Small intestine (tissue), 7 donors: ENCODE data around the gene LAMC3. TPM values are rescaled to one million over a fixed set of nuclear protein-coding genes. Genes with fewer than 3 reads are reported as not detected.
"Not testable (repeated sequence)": the region's sequence is repeated elsewhere in the genome, so short reads cannot be mapped to it uniquely, and the experiment has no call there.

Source experiments
- DNase-seq, 2 donors: peaks; one replicate each; pipeline versions ENCODE4 v3.0.0 to v3.0.0-alpha.2; 2013
- FAIRE-seq: peaks from 2 replicates; lab custom pipeline; 2012; peaks lifted over from hg19 to GRCh38; lab: Jason Lieb, UNC
- H3K27ac ChIP-seq, 3 donors: one replicate each; pipeline ENCODE4 v1.5.1; 2013; ENCODE audit warnings: low read length in 2 of 3, mild to moderate bottlenecking in 2 of 3, control low read depth in 1 of 3, inconsistent platforms in 1 of 3, low read depth in 1 of 3, moderate library complexity in 1 of 3
- H3K27me3 ChIP-seq, 3 donors: one replicate each; pipeline ENCODE4 v1.6.1; 2013; ENCODE audit warnings: low read length in 3 of 3, inconsistent platforms in 1 of 3; ENCODE audit not compliant: control insufficient read depth in 3 of 3, insufficient read depth in 3 of 3
- H3K36me3 ChIP-seq, 3 donors: one replicate each; pipeline ENCODE4 v1.6.1; 2013; ENCODE audit warnings: low read length in 3 of 3, inconsistent platforms in 1 of 3, low read depth in 1 of 3, mild to moderate bottlenecking in 1 of 3, moderate library complexity in 1 of 3; ENCODE audit not compliant: control insufficient read depth in 3 of 3, insufficient read depth in 2 of 3
- H3K4me1 ChIP-seq, 3 donors: one replicate each; pipeline ENCODE4 v1.6.1; 2013; ENCODE audit warnings: low read length in 2 of 3, inconsistent platforms in 1 of 3, low read depth in 1 of 3, mild to moderate bottlenecking in 1 of 3, moderate library complexity in 1 of 3; ENCODE audit not compliant: control insufficient read depth in 3 of 3, insufficient read depth in 2 of 3
- H3K4me3 ChIP-seq, 3 donors: one replicate each; pipeline ENCODE4 v1.5.1; 2013; ENCODE audit warnings: low read length in 3 of 3, control low read depth in 1 of 3, inconsistent platforms in 1 of 3, low read depth in 1 of 3, mild to moderate bottlenecking in 1 of 3, moderate library complexity in 1 of 3
- H3K9me3 ChIP-seq, 2 donors: one replicate each; pipeline ENCODE4 v1.6.1; 2013; ENCODE audit warnings: low read depth in 1 of 2, low read length in 1 of 2; ENCODE audit not compliant: control insufficient read depth in 2 of 2, insufficient read depth in 1 of 2
- WGBS, 3 donors: extraction: QIAGEN DNeasy Blood & Tissue Kit; methylation state at CpG; one replicate each; pipeline ENCODE4 v1.1.7; 2013; 5-methylcytosine and 5-hydroxymethylcytosine counted together
- polyA plus RNA-seq, 4 donors: library from polyadenylated mRNA; stranded (reverse) in 3 of 4; unstranded in 1 of 4; fragments of 200-250 nt in 3 of 4; fragments of 120-200 nt in 1 of 4; gene quantifications; one replicate each; pipeline versions ENCODE4 v1.2.1 to v1.2.3, GENCODE V29; 2013
- donor health status: healthy with polysubstance abuse.
- donor health status: control.
- donor health status: control.
- donor health status: Bipolar disorder and iron deficiency.
- donor health status: healthy.

Gene LAMC3
- polyA plus RNA-seq, 4 donors, result 0.25 to 0.44 TPM; not detected in 2

GRCh38 chr9:131029574-131029952 lies 20.6 kb downstream of the LAMC3 start:
- DNase-seq (no peak), FAIRE-seq (no peak)
- 70 to 80% (median 77%) methylated on average over 3 of the region's 3 CpGs for WGBS, 3 donors
- H3K9me3 ChIP-seq, result no peaks in the 10 kb centered on the region
- no peak overlapping the region for H3K27ac ChIP-seq
- peaks cover 0 to 5% (median 0%) of the 10 kb centered on the region in 3 donors for H3K27me3 ChIP-seq
- no peak overlapping the region for H3K4me3 ChIP-seq
- H3K36me3 ChIP-seq, result no peaks in the 10 kb centered on the region
- H3K4me1 ChIP-seq, result no peaks in the 10 kb centered on the region

- 69 to 84% (median 75%) methylated on average over 13 of the region's 13 CpGs for WGBS, 3 donors
- Histone ChIP-seq H3K4me3 (no peak overlapping the region), H3K4me1 (no peaks in the 10 kb centered on the region), H3K27me3 (peaks cover 0 to 5% (median 0%) of the 10 kb centered on the region in 3 donors), H3K36me3 (no peaks in the 10 kb centered on the region), H3K9me3 (no peaks in the 10 kb centered on the region), H3K27ac (no peak overlapping the region)
- no peak for DNase-seq
- no peak for FAIRE-seq
Measured at GRCh38 chr9:131030239-131031004, 21.4 kb downstream of the LAMC3 start.

GRCh38 chr9:131031005-131031641 lies 22.1 kb downstream of the LAMC3 start:
- DNase-seq (no peak), FAIRE-seq (no peak)
- H3K4me1 ChIP-seq, result no peaks in the 10 kb centered on the region
- H3K36me3 ChIP-seq, result no peaks in the 10 kb centered on the region
- WGBS, 3 donors, result 80 to 86% (median 83%) methylated on average over 17 of the region's 17 CpGs
- H3K9me3 ChIP-seq, result no peaks in the 10 kb centered on the region
- no peak overlapping the region for H3K27ac ChIP-seq
- H3K27me3 ChIP-seq, result peaks cover 0 to 2% (median 0%) of the 10 kb centered on the region in 3 donors
- no peak overlapping the region for H3K4me3 ChIP-seq

GRCh38 chr9:131031642-131032005 lies 22.6 kb downstream of the LAMC3 start:
- 68 to 77% (median 69%) methylated on average over 7 of the region's 7 CpGs for WGBS, 3 donors
- no peak for FAIRE-seq
- Histone ChIP-seq H3K9me3 (no peaks in the 10 kb centered on the region), H3K27me3 (peaks cover 0 to 2% (median 0%) of the 10 kb centered on the region in 3 donors), H3K36me3 (no peaks in the 10 kb centered on the region), H3K27ac (no peak overlapping the region), H3K4me1 (no peaks in the 10 kb centered on the region), H3K4me3 (no peak overlapping the region)
- no peak for DNase-seq

- FAIRE-seq (no peak), DNase-seq (no peak)
- WGBS, 3 donors, result 86 to 92% (median 90%) methylated on average over 12 of the region's 12 CpGs
- Histone ChIP-seq H3K27me3 (peaks cover 0 to 2% (median 0%) of the 10 kb centered on the region in 3 donors), H3K9me3 (no peaks in the 10 kb centered on the region), H3K4me3 (no peak overlapping the region), H3K36me3 (no peaks in the 10 kb centered on the region), H3K4me1 (no peaks in the 10 kb centered on the region), H3K27ac (no peak overlapping the region)
Measured at GRCh38 chr9:131032384-131032783, 23.4 kb downstream of the LAMC3 start.

GRCh38 chr9:131033269-131034224 lies 24.6 kb downstream of the LAMC3 start:
- 71 to 78% (median 75%) methylated on average over 24 to 27 of the region's 27 CpGs for WGBS, 3 donors
- Histone ChIP-seq H3K4me1 (no peaks in the 10 kb centered on the region), H3K27me3 (peaks cover 0 to 2% (median 0%) of the 10 kb centered on the region in 3 donors), H3K36me3 (no peaks in the 10 kb centered on the region), H3K27ac (no peak overlapping the region), H3K9me3 (no peaks in the 10 kb centered on the region), H3K4me3 (no peak overlapping the region)
- DNase-seq, result no peak
- FAIRE-seq, result no peak

- Histone ChIP-seq H3K9me3 (no peaks in the 10 kb centered on the region), H3K27ac (no peak overlapping the region), H3K36me3 (no peaks in the 10 kb centered on the region), H3K4me3 (no peak overlapping the region), H3K27me3 (peaks cover 0 to 2% (median 0%) of the 10 kb centered on the region in 3 donors), H3K4me1 (no peaks in the 10 kb centered on the region)
- 83 to 90% (median 88%) methylated on average over 14 of the region's 14 CpGs for WGBS, 3 donors
- FAIRE-seq (no peak), DNase-seq (no peak)
Measured at GRCh38 chr9:131034268-131034667, 25.3 kb downstream of the LAMC3 start.

- not testable (repeated sequence) for H3K9me3 ChIP-seq, H3K4me3 ChIP-seq, H3K4me1 ChIP-seq, DNase-seq, FAIRE-seq, H3K36me3 ChIP-seq, H3K27ac ChIP-seq, H3K27me3 ChIP-seq
- WGBS, 3 donors, result 82 to 91% (median 86%) methylated on average over 10 of the region's 10 CpGs
Measured at GRCh38 chr9:131034749-131035148, 25.8 kb downstream of the LAMC3 start.
